Hepatocyte (in vitro differentiated cells): ENCODE data around the gene SDF2L1. TPM values are rescaled to one million over a fixed set of nuclear protein-coding genes. Genes with fewer than 3 reads are reported as not detected.
A peak's percentile ranks its signal among the peaks of the same experiment; 100 is the strongest.

Source experiments
- DNase-seq: peaks from one replicate; pipeline ENCODE4 v3.0.0-alpha.2; 2016; ENCODE audit warnings: low spot score
- H2AFZ ChIP-seq: fragments of 200-600 bp; sonication (generic); 2 replicates; pipeline ENCODE4 v1.6.0; 2016; ENCODE audit warnings: antibody characterized with exemption, mild to moderate bottlenecking
- H3K27ac ChIP-seq: fragments of 200-600 bp; sonication (generic); 2 replicates; pipeline ENCODE4 v1.5.1; 2016; ENCODE audit warnings: mild to moderate bottlenecking
- H3K27me3 ChIP-seq: fragments of 200-600 bp; sonication (generic); 2 replicates; pipeline ENCODE4 v1.6.1; 2016
- H3K36me3 ChIP-seq: fragments of 200-600 bp; sonication (generic); replicated peaks from 2 replicates; pipeline ENCODE4 v1.5.1; 2016; ENCODE audit warnings: low read depth; ENCODE audit not compliant: insufficient read depth
- H3K4me1 ChIP-seq: fragments of 200-600 bp; sonication (generic); 2 replicates; pipeline ENCODE4 v1.5.1; 2016; ENCODE audit warnings: mild to moderate bottlenecking, moderate library complexity; ENCODE audit not compliant: insufficient read depth
- H3K4me2 ChIP-seq: fragments of 200-600 bp; sonication (generic); 2 replicates; pipeline ENCODE4 v1.6.0; 2016
- H3K4me3 ChIP-seq: fragments of 200-600 bp; sonication (generic); 2 replicates; pipeline ENCODE4 v1.5.1; 2016; ENCODE audit warnings: mild to moderate bottlenecking
- H3K79me2 ChIP-seq: fragments of 200-600 bp; sonication (generic); 2 replicates; pipeline ENCODE4 v1.6.0; 2017; ENCODE audit warnings: mild to moderate bottlenecking
- H3K9me2 ChIP-seq: fragments of 200-600 bp; sonication (generic); replicated peaks from 2 replicates; pipeline ENCODE4 v1.6.0; 2017; ENCODE audit warnings: mild to moderate bottlenecking; ENCODE audit not compliant: insufficient read depth
- H3K9me3 ChIP-seq: fragments of 200-600 bp; sonication (generic); 2 replicates; pipeline ENCODE4 v1.5.1; 2016; ENCODE audit warnings: low read depth, mild to moderate bottlenecking
- H4K20me1 ChIP-seq: fragments of 200-600 bp; sonication (generic); 2 replicates; pipeline ENCODE4 v1.6.0; 2016; ENCODE audit warnings: mild to moderate bottlenecking; ENCODE audit not compliant: insufficient read depth, poor library complexity, severe bottlenecking
- EZH2 ChIP-seq: fragments of 200-600 bp; sonication (generic); IDR thresholded peaks from 2 replicates; pipeline ENCODE4 v1.6.1; 2016; ENCODE audit warnings: antibody characterized with exemption, mild to moderate bottlenecking, borderline replicate concordance
- EZH2phosphoT487 ChIP-seq: fragments of 200-600 bp; sonication (generic); IDR thresholded peaks from one replicate; pipeline ENCODE4 v1.6.1; 2018; ENCODE audit warnings: antibody characterized with exemption, mild to moderate bottlenecking, low read depth, moderate library complexity; ENCODE audit not compliant: unreplicated experiment, severe bottlenecking
- WGBS: methylation state at CpG from one replicate; pipeline ENCODE4 v1.1.6; 2016; ENCODE audit warnings: low lambda C conversion rate; ENCODE audit errors: missing lambda C conversion rate; 5-methylcytosine and 5-hydroxymethylcytosine counted together
- polyA plus RNA-seq: library from polyadenylated mRNA; unstranded; fragments of >200 nt; fragmentation: Nextera tagmentation; extraction: Ambion mirVana; gene quantifications from 2 replicates; pipeline ENCODE4 v1.2.1, GENCODE V29; 2016
- total RNA-seq: library from RNA; depleted of rRNA; stranded (reverse); fragments of >200 nt; gene quantifications from 2 replicates; pipeline ENCODE4 v1.2.3, GENCODE V29; 2014
- TF ChIP-seq, protein P1 (sequence below): fragments of 200-600 bp; sonication (generic); IDR thresholded peaks from 2 replicates; pipeline ENCODE4 v1.5.1; 2016; ENCODE audit warnings: antibody characterized with exemption, mild to moderate bottlenecking; ENCODE audit not compliant: poor library complexity

The SDF2L1 gene
- total and polyA plus RNA-seq, 2 experiments from 2014 or later: 38.2 to 139 TPM

- no peaks in the 10 kb centered on the region for H3K79me2 ChIP-seq
- peak overlapping the region; percentile 93 for H3K4me2 ChIP-seq
- DNase-seq: peak; percentile 6
- peaks cover 17% of the 10 kb centered on the region for H3K4me1 ChIP-seq
- H2AFZ ChIP-seq: peak overlapping the region; percentile 38
- H4K20me1 ChIP-seq: no peaks in the 10 kb centered on the region
- H3K9me2 ChIP-seq: no peaks in the 10 kb centered on the region
- no peak for TF ChIP-seq EZH2
- TF ChIP-seq EZH2phosphoT487: no peak
- TF ChIP-seq, protein P1, sequence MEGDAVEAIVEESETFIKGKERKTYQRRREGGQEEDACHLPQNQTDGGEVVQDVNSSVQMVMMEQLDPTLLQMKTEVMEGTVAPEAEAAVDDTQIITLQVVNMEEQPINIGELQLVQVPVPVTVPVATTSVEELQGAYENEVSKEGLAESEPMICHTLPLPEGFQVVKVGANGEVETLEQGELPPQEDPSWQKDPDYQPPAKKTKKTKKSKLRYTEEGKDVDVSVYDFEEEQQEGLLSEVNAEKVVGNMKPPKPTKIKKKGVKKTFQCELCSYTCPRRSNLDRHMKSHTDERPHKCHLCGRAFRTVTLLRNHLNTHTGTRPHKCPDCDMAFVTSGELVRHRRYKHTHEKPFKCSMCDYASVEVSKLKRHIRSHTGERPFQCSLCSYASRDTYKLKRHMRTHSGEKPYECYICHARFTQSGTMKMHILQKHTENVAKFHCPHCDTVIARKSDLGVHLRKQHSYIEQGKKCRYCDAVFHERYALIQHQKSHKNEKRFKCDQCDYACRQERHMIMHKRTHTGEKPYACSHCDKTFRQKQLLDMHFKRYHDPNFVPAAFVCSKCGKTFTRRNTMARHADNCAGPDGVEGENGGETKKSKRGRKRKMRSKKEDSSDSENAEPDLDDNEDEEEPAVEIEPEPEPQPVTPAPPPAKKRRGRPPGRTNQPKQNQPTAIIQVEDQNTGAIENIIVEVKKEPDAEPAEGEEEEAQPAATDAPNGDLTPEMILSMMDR: no peak
- no peaks in the 10 kb centered on the region for H3K9me3 ChIP-seq
- peak overlapping the region; percentile 38 for H3K4me3 ChIP-seq
- WGBS: 12% methylated on average over 34 of the region's 40 CpGs
- H3K27me3 ChIP-seq: no peaks in the 10 kb centered on the region
- no peak overlapping the region for H3K27ac ChIP-seq
- no peaks in the 10 kb centered on the region for H3K36me3 ChIP-seq
These were observed 10.7 kb downstream of the SDF2L1 start for GRCh38 chr22:21652547-21653545.

GRCh38 chr22:21657020-21657359 lies 14.9 kb downstream of the SDF2L1 start:
- Histone ChIP-seq H3K9me3 (no peaks in the 10 kb centered on the region), H3K27ac (no peak overlapping the region), H3K4me3 (peak overlapping the region; percentile 62), H3K9me2 (no peaks in the 10 kb centered on the region), H4K20me1 (no peaks in the 10 kb centered on the region), H3K4me1 (peaks cover 10% of the 10 kb centered on the region), H3K36me3 (no peaks in the 10 kb centered on the region), H3K27me3 (no peaks in the 10 kb centered on the region), H2AFZ (peak overlapping the region; percentile 83), H3K79me2 (no peaks in the 10 kb centered on the region), H3K4me2 (peak overlapping the region; percentile 94)
- no peak for DNase-seq
- no peak for TF ChIP-seq EZH2phosphoT487
- TF ChIP-seq, protein P1: no peak
- no peak for TF ChIP-seq EZH2
- WGBS: 46% methylated on average over 15 of the region's 17 CpGs

- Histone ChIP-seq H3K4me3 (peak overlapping the region; percentile 62), H3K4me2 (peak overlapping the region; percentile 94), H3K4me1 (peaks cover 9% of the 10 kb centered on the region), H3K36me3 (no peaks in the 10 kb centered on the region), H4K20me1 (no peaks in the 10 kb centered on the region), H3K27me3 (no peaks in the 10 kb centered on the region), H3K27ac (peak overlapping the region; percentile 46), H3K9me2 (no peaks in the 10 kb centered on the region), H3K79me2 (no peaks in the 10 kb centered on the region), H3K9me3 (no peaks in the 10 kb centered on the region), H2AFZ (peak overlapping the region; percentile 83)
- under 1% methylated on average over 68 of the region's 79 CpGs for WGBS
- peak; percentile 87 for DNase-seq
- TF ChIP-seq EZH2 (no peak), EZH2phosphoT487 (no peak)
- TF ChIP-seq, protein P1: no peak
These were observed 15.4 kb downstream of the SDF2L1 start for GRCh38 chr22:21657360-21658032.
